Glomerular visceral epithelial cell (primary cell): ENCODE data around the gene MYO1D.
"Not testable (repeated sequence)": the region's sequence is repeated elsewhere in the genome, so short reads cannot be mapped to it uniquely, and the experiment has no call there.

ENCODE experiments used
- DNase-seq: peaks from one replicate; pipeline ENCODE4 v3.0.0-alpha.2; 2016; ENCODE audit errors: extremely low spot score

MYO1D gene

GRCh38 chr17:32529604-32530003 lies 347.3 kb downstream of the MYO1D start:
- no peak for DNase-seq

DNA sequence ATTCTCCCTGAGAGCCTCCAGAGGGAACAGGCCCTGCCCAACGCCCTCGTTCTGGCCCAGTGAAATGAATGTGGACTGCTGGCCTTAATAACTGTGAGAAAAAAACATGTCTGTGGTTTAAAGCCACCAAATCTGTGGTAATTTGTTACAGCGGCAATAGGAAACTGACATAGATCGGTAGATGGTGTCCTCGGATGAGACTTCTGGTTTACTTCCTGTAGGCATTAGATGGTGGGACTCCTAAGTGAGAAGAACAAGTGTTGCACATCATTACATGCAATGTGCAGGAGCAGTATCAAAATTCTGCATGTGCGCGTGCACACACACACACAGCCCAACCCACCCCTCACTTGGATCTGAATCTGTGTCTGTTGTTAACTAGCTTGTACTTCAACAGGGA lies 348.1 kb downstream of the MYO1D start:
- DNase-seq = no peak

DNA sequence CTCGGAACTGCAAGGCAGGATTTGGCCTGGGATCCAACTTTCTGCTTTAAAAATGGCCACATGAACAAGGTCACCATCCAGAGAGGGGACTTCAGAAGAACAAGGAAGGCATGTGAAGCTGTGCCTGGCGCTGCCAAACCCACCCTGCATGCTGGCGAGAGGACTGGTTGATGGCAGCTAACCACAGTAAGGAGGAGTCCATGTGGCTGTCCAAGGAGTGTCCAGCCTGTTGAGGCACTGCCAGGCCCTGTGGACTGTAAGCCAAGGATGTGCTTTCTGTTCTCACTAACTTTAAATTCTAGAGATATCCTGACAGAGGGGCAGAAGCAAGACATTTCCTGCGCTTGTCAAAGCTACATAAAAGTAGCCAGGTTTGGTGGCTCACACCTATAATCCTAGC lies 349.8 kb downstream of the MYO1D start:
- no peak for DNase-seq

GRCh38 chr17:32525122-32525521 lies 351.8 kb downstream of the MYO1D start:
- peak; percentile 46 for DNase-seq

DNA sequence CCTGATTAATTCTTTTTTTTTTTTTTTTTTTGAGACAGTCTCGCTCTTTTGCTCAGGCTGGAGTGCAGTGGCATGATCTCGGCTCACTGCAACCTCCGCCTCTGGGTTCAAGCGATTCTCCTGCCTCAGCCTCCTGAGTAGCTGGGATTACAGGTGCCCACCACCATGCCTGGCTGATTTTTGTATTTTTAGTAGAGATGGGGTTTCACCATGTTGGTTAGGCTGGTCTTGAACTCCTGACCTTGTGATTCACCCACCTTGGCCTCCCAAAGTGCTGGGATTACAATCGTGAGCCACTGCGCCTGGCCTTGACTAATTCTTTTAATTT lies 352.4 kb downstream of the MYO1D start:
- not testable (repeated sequence) for DNase-seq

DNA sequence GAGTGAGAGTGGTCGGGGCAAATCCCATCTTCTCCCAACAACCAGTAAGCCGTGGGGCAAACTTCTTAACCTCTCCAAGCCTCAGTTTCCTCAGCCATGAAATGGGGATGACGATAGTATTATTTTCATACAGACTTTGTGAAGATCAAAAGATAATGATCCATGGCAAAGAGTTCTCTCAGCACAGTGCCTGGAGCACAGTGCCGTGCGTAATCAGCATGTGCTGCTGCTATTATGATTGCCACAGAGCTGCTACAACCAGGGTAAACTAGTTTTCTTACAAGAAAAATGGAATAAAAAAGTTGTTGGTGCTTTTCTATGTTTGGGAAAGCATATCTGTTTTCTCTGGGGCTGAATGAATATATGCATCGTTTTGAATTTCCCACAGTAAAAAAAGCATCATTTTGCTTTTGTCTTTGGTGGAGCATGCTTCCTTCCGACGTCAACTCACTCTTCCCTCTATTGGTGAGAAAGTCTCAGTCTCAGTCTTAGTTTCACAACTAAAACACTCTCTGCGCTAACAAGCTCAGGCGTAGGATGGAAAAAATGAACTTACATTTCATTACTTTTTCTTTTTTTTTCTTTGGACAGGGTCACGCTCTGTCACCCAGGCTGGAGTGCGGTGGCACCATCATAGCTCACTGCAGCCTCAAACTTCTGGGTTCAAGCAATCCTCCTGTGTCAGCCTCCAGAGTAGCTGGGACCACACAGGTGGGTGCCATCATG lies 352.9 kb downstream of the MYO1D start:
- no peak for DNase-seq

GRCh38 chr17:32523017-32523680 lies 353.8 kb downstream of the MYO1D start:
- DNase-seq = no peak

DNA sequence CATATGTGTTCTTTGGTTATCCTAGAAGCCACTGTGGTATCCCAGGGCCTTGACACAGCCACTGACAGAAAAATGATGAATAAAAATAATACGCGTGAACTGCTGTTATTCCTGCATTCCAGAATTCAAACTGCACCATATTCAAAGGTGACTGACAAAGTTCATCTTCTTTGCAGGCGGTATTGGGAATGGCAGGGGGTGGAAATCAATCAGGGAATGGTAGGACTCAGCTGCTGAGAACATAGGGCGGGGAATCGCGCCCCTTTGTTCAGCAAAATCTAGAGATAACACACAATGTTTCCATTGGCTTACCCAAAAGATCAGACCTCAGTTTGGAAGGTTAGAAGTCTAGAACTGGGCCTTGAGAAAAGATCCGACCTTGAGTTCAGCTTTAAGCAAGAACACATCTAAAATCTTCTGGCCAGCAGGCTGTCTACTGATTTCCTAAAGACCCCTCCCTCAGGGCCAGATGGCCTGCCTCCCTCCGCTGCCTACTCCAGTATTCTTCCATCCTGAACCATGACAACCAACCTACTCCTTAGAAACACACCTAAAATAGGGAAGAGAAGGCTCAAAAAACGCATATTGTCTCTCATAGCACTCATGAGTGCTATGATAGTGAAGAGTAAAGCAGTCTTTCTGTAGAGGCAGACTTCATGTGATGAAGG lies 356.1 kb downstream of the MYO1D start:
- DNase-seq = no peak

GRCh38 chr17:32520104-32520701 lies 356.7 kb downstream of the MYO1D start:
- no peak for DNase-seq

GRCh38 chr17:32519228-32520103 lies 357.5 kb downstream of the MYO1D start:
- DNase-seq = peak; percentile 48

- no peak for DNase-seq
Observed at GRCh38 chr17:32518646-32519227, 358.2 kb downstream of the MYO1D start.

DNA sequence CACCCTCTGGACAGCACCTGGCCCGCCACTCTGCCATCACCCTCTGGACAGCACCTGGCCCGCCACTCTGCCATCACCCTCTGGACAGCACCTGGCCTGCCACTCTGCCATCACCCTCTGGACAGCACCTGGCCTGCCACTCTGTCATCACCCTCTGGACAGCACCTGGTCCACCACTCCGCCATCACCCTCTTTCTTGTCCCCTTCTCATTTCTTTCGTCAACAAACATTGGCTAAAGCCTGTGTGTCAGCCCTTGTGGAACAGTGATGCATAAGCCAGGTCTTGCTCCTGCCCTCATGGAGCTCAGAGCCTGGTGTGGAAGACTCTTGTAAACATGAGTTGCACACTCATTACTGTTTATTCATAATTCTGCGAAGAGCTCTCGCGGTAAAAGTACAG lies 358.9 kb downstream of the MYO1D start:
- no peak for DNase-seq

DNA sequence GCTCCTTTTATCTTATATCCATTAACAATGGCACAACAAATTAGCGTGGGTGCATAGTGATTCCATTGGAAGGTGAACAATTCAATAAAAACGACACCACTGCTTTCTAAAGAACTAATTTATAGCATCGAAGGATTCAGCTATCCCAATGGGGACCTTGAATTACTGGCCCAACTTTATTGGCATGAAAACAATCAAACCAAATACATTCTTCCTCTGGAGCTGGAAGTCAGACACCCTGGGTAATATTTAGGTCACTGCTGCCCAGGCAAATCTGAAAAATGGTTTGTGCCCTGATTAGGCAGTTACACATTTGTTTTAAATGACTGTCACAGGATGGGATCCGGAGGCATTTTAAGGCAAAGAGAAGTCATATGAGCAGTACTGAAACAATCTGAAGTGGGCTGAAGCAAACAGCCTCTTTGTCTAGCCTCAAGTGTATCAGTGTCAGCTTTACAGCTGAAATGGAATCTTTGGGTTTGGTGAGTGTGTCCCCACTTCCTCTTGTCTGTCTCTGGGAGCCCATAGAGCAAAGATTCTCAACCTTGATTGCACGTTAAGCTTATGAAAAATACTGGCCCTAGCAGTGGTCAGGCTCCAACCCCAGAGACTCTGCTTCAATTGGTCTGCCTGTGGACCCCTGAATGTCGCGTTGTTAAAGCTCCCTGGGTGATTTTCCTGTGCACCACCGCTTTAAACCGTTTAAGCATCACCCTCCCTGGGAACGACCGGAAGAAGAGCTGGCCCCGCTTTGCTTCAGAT lies 359.8 kb downstream of the MYO1D start:
- no peak for DNase-seq

DNA sequence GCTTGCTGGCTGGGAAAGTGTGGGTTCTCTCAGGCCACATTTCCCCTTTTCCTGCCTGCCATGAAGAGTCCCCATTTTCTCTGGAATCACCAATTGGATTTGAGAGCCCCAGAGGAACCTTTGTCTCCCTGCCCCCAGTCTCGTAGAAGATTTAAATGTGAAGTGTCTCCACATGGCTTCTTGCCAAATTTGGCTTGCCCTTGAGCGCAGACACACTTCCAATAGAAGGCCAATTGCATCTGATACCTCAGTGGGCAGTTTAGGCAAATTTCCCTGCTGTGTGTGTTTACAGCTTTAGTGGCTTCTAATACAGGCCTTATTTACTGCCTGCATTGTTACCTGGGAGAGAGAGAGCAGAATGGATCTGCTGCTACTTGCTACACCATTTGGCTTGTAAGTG lies 360.5 kb downstream of the MYO1D start:
- DNase-seq = no peak

GRCh38 chr17:32515677-32516383 lies 361.1 kb downstream of the MYO1D start:
- DNase-seq = peak; percentile 33

DNA sequence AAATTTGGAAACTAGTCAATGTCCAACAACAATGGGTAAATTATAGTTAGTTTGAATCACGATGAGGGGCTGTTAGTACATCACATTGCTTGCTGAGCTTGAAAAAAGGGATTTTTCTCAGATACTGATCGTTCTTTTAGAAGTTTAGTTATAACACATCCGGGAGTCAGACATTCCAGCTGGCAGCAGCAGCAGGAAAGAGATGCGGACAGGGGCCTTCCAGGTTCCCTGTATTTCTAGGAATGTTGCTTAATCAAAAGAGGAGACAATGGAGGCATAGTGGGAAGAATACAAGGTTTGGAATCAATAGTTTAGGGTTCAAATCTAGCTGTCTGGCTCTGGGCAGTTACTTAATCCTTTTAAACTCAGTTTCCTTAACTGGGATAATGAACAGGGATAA lies 362.3 kb downstream of the MYO1D start:
- DNase-seq = no peak

GRCh38 chr17:32513579-32513978 lies 363.3 kb downstream of the MYO1D start:
- DNase-seq = no peak

DNA sequence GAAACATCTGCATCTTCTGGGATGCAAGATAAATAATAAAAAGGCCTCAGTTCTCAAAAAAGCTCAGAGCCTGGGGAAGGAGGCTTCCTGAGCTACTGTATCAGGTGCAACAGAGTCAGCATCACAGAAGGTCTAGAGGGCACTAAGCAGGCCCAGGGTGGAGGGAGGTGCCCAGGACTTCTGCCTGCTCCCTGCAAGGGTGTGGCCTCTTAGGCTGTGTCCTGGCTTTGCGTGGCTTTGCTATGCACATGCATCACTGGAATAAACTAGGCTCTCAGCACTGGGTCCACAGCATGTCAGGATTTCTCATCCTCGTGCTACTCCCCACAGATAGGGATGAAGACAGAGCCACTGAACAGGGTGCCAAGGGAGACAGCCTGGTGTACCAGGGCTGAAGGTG lies 364.6 kb downstream of the MYO1D start:
- no peak for DNase-seq

GRCh38 chr17:32510466-32510865 lies 366.5 kb downstream of the MYO1D start:
- no peak for DNase-seq

DNA sequence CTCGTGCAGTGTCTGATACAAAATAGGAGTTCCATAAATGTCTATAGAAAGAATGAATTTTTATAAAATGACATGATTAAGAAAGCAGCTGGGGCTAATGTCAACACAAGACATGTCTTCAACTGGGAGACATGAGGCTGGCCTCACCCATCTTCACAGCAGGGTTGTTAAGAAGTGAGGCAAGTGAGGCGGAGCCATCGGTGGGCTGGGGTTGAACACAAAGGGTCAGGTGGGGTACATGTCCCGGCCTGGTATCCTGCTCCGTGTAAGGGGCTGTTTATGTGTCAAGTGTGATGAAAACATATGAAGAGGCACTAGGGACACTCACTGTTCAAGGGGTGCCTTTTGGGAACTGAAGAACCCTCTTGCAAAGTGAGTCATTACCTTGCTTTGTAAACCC lies 368.0 kb downstream of the MYO1D start:
- no peak for DNase-seq
